ENCODE data around the gene BLOC1S1. TPM values are rescaled to one million over a fixed set of nuclear protein-coding genes. Genes with fewer than 3 reads are reported as not detected.
A peak's percentile ranks its signal among the peaks of the same experiment; 100 is the strongest.

BLOC1S1 gene
- total RNA-seq, 1 donor from 2014 or later: 134 TPM

GRCh38 chr12:55718624-55719275 is 2.9 kb downstream of the BLOC1S1 start:
- no peak for TF ChIP-seq CTCF (IDR thresholded peaks at IDR 0.05)
- peak overlapping the region; percentile 44 for H3K27ac ChIP-seq
- H3K4me1 ChIP-seq: peaks cover 61% of the 10 kb centered on the region
- no peaks in the 10 kb centered on the region for H3K27me3 ChIP-seq (ENCODE audit: low read depth)
- ATAC-seq: no peak
- no peak overlapping the region for H3K4me3 ChIP-seq
- no peak for DNase-seq
- no peaks in the 10 kb centered on the region for H3K9me3 ChIP-seq
- intact Hi-C loops (cut with DNase I): no loop called here
- peaks cover 29% of the 10 kb centered on the region for H3K36me3 ChIP-seq

DNA sequence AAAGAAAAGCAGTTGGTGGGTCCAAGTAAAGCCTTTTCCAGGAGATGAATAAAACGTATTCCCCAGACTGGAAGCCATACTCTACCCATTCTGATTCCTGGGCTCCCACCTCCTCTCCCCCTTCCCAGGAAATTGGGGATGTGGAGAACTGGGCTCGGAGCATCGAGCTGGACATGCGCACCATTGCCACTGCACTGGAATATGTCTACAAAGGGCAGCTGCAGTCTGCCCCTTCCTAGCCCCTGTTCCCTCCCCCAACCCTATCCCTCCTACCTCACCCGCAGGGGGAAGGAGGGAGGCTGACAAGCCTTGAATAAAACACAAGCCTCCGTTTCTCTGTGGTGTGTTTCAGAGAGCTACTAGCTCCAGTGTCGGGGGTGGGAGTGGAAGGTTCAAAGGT is 3.5 kb downstream of the BLOC1S1 start:
- Histone ChIP-seq H3K27ac (peak overlapping the region; percentile 44), H3K9me3 (no peaks in the 10 kb centered on the region), H3K4me1 (peaks cover 61% of the 10 kb centered on the region), H3K27me3 (ENCODE audit: low read depth) (no peaks in the 10 kb centered on the region), H3K36me3 (peaks cover 35% of the 10 kb centered on the region), H3K4me3 (no peak overlapping the region)
- no peak for TF ChIP-seq CTCF (IDR thresholded peaks at IDR 0.05)
- DNase-seq: no peak
- intact Hi-C loops (cut with DNase I): no loop called here
- no peak for ATAC-seq

DNA sequence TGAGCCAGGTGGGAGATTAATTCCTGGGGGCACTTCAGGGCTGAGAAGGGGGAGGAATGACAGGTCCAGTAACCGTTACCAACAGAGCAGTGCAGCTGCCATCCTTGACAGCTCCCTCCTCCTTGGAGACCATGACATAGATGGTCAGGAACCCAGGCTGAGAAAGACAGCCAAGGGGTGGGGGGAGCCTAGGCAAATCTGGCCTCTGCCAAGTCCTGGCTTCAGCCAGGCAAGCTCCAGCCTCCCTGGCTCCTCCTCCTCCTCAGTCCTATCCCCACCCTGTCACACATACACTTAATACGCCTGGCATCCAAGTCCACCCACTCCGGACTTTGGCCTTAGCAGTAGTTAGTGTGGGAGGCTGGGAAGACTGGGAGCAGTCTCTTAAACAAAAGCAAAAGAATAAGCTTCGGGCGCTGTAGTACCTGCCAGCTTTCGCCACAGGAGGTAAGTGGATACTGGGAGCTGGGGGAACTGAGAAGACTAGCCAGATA is 4.3 kb downstream of the BLOC1S1 start, which contains the start of gene RDH5:
Gene RDH5, plus strand, starts transcription at position 323 of the 494 bp plus-strand sequence. CDS start 792 bp downstream, outside the sequence.
- TF ChIP-seq CTCF (IDR thresholded peaks at IDR 0.05): no peak
- Histone ChIP-seq H3K27ac (peak within 1 kb of the TSS; percentile 44), H3K36me3 (peaks cover 43% of the 10 kb centered on the region), H3K4me3 (no peak within 1 kb of the TSS), H3K27me3 (ENCODE audit: low read depth) (no peaks in the 10 kb centered on the region), H3K4me1 (peaks cover 64% of the 10 kb centered on the region), H3K9me3 (no peaks in the 10 kb centered on the region)
- DNase-seq (no peak), ATAC-seq (peak in 1 of 2 donors; percentile 4)
- intact Hi-C loops (cut with DNase I): no loop called here

GRCh38 chr12:55720894-55721444 is 5.1 kb downstream of the BLOC1S1 start:
- no peak overlapping the region for H3K4me3 ChIP-seq
- H3K9me3 ChIP-seq: no peaks in the 10 kb centered on the region
- ATAC-seq: peak; percentile 59 to 64

More at GRCh38 chr12:55720894-55721444, 5.1 kb downstream of the BLOC1S1 start:
- DNase-seq: peak; percentile 72
- no peaks in the 10 kb centered on the region for H3K27me3 ChIP-seq (ENCODE audit: low read depth)
- peaks cover 51% of the 10 kb centered on the region for H3K36me3 ChIP-seq
- peak overlapping the region; percentile 26 for H3K27ac ChIP-seq
- TF ChIP-seq CTCF (IDR thresholded peaks at IDR 0.05): peak; percentile 50
- intact Hi-C loops (cut with DNase I): no loop called here
- peaks cover 62% of the 10 kb centered on the region for H3K4me1 ChIP-seq

All from lower lobe of right lung (tissue), 2 donors.